Astrocyte (in vitro differentiated cells and primary cell): Measurements from ENCODE around the gene USP32. TPM values are rescaled to one million over a fixed set of nuclear protein-coding genes. Genes with fewer than 3 reads are reported as not detected.

Experiments
- DNase-seq: peaks from one replicate; pipeline ENCODE4 v3.0.0-alpha.2; 2010; ENCODE audit warnings: low read depth
- FAIRE-seq: peaks from 2 replicates; lab custom pipeline; 2011; peaks lifted over from hg19 to GRCh38; lab: Jason Lieb, UNC
- H2AFZ ChIP-seq: 2 replicates; pipeline ENCODE4 v1.6.0; 2012; ENCODE audit warnings: low read depth, low read length, inconsistent platforms
- H3K27ac ChIP-seq: 2 replicates; pipeline ENCODE4 v1.5.1; 2011; ENCODE audit warnings: low read depth, low read length, inconsistent platforms
- H3K27me3 ChIP-seq: 2 replicates; pipeline ENCODE4 v1.6.0; 2011; ENCODE audit warnings: low read length, inconsistent platforms; ENCODE audit not compliant: insufficient read depth
- H3K36me3 ChIP-seq: 2 replicates; pipeline ENCODE4 v1.5.1; 2011; ENCODE audit warnings: low read length, inconsistent platforms; ENCODE audit not compliant: insufficient read depth
- H3K4me1 ChIP-seq: 2 replicates; pipeline ENCODE4 v1.5.1; 2011; ENCODE audit warnings: low read length, inconsistent platforms; ENCODE audit not compliant: insufficient read depth
- H3K4me2 ChIP-seq: 2 replicates; pipeline ENCODE4 v1.6.0; 2012; ENCODE audit warnings: low read length, inconsistent platforms
- H3K4me3 ChIP-seq: 2 replicates; pipeline ENCODE4 v1.5.1; 2011; ENCODE audit warnings: low read depth, mild to moderate bottlenecking, low read length, inconsistent platforms; ENCODE audit not compliant: insufficient read depth
- H3K79me2 ChIP-seq: 2 replicates; pipeline ENCODE4 v1.6.0; 2012; ENCODE audit warnings: mild to moderate bottlenecking, low read length, inconsistent platforms; ENCODE audit not compliant: insufficient read depth
- H3K9ac ChIP-seq: 2 replicates; pipeline ENCODE4 v1.6.0; 2012; ENCODE audit warnings: mild to moderate bottlenecking, low read length, inconsistent platforms
- H3K9me3 ChIP-seq: 2 replicates; pipeline ENCODE4 v1.5.1; 2012; ENCODE audit warnings: low read depth, mild to moderate bottlenecking, low read length, inconsistent platforms; ENCODE audit not compliant: insufficient read depth
- H4K20me1 ChIP-seq: 2 replicates; pipeline ENCODE4 v1.6.0; 2012; ENCODE audit warnings: low read length, inconsistent platforms; ENCODE audit not compliant: insufficient read depth
- H3K27ac Mint-ChIP-seq: one replicate; pipeline ENCODE4 v1.8.0; 2021; ENCODE audit warnings: mild to moderate bottlenecking, mixed read lengths; ENCODE audit not compliant: unreplicated experiment
- H3K27me3 Mint-ChIP-seq: one replicate; pipeline ENCODE4 v1.8.0; 2021; ENCODE audit warnings: low read depth, mixed read lengths; ENCODE audit not compliant: unreplicated experiment
- H3K36me3 Mint-ChIP-seq: one replicate; pipeline ENCODE4 v1.8.0; 2021; ENCODE audit warnings: low read depth, mixed read lengths; ENCODE audit not compliant: unreplicated experiment
- H3K4me1 Mint-ChIP-seq: one replicate; pipeline ENCODE4 v1.8.0; 2021; ENCODE audit warnings: low read depth, mixed read lengths; ENCODE audit not compliant: unreplicated experiment
- H3K4me3 Mint-ChIP-seq: one replicate; pipeline ENCODE4 v1.8.0; 2021; ENCODE audit warnings: mild to moderate bottlenecking, moderate library complexity, mixed read lengths; ENCODE audit not compliant: unreplicated experiment
- H3K9me3 Mint-ChIP-seq: one replicate; pipeline ENCODE4 v1.8.0; 2021; ENCODE audit warnings: mild to moderate bottlenecking, mixed read lengths; ENCODE audit not compliant: unreplicated experiment
- EZH2 ChIP-seq: IDR thresholded peaks from 2 replicates; pipeline ENCODE4 v1.6.1; 2012; ENCODE audit warnings: mild to moderate bottlenecking, low read length, inconsistent platforms; ENCODE audit not compliant: insufficient read depth
- total RNA-seq: library from RNA; stranded (reverse); gene quantifications from 2 replicates; pipeline ENCODE4 v1.2.1, GENCODE V29; 2021
- TF ChIP-seq, protein P1 (sequence below): IDR thresholded peaks from 2 replicates; pipeline ENCODE4 v1.5.1; 2011; ENCODE audit warnings: low read depth, mild to moderate bottlenecking, inconsistent platforms, low read length, moderate library complexity; ENCODE audit not compliant: insufficient read depth

Gene USP32
- total RNA-seq, 1 donor from 2014 or later: 40.2 TPM

DNA sequence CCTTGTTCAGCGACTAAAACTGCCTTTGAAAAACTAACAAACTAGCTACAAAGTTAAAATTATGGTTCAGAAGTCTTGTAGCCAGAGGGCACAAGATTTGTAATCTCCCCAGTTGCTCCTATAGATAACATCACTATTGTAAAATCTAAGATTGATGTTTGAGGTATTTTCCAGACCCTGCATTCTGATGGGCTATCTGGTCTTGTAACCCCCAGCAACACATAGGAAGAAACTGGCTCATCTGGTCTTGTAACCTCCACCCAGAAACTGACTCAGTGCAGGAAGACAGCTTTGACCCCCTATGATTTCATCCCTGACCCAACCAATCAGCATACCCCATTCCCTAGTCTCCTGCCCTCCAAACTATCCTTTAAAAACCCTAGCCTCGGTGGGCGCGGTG is 18.1 kb upstream of the USP32 start:
- no peaks in the 10 kb centered on the region for H4K20me1 ChIP-seq
- H3K4me1 Mint-ChIP-seq: no peaks in the 10 kb centered on the region
- TF ChIP-seq EZH2: no peak
- TF ChIP-seq, protein P1, sequence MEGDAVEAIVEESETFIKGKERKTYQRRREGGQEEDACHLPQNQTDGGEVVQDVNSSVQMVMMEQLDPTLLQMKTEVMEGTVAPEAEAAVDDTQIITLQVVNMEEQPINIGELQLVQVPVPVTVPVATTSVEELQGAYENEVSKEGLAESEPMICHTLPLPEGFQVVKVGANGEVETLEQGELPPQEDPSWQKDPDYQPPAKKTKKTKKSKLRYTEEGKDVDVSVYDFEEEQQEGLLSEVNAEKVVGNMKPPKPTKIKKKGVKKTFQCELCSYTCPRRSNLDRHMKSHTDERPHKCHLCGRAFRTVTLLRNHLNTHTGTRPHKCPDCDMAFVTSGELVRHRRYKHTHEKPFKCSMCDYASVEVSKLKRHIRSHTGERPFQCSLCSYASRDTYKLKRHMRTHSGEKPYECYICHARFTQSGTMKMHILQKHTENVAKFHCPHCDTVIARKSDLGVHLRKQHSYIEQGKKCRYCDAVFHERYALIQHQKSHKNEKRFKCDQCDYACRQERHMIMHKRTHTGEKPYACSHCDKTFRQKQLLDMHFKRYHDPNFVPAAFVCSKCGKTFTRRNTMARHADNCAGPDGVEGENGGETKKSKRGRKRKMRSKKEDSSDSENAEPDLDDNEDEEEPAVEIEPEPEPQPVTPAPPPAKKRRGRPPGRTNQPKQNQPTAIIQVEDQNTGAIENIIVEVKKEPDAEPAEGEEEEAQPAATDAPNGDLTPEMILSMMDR: no peak

DNA sequence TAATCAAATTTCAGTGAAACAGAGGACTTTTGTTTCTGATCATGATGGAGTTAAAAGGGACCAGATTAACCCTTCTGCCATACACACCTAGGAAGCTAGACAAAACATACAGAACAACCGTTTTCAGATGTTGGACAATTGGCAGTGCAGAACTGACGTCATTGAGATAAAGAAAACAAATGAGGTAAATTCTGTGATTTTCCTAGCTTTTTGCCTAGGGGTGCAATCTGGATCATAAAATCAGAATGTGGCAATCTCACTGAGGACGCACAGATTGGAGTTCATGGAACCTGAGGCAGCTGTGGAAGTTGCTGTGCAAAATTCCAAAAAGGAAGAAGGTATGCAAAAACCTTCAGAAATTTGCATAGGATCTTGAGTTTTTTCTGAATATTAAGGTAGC is 15.0 kb upstream of the USP32 start:
- peaks cover 4% of the 10 kb centered on the region for H3K9me3 Mint-ChIP-seq
- H3K27ac Mint-ChIP-seq: no peak overlapping the region
- H3K27me3 ChIP-seq: no peaks in the 10 kb centered on the region
- no peak overlapping the region for H3K4me2 ChIP-seq
- no peaks in the 10 kb centered on the region for H3K36me3 ChIP-seq
- no peaks in the 10 kb centered on the region for H3K4me1 ChIP-seq
- H3K27me3 Mint-ChIP-seq: no peaks in the 10 kb centered on the region
- H3K79me2 ChIP-seq: no peaks in the 10 kb centered on the region
- H3K4me1 Mint-ChIP-seq: no peaks in the 10 kb centered on the region
- DNase-seq: no peak
- no peak overlapping the region for H3K4me3 Mint-ChIP-seq
- no peak for TF ChIP-seq EZH2
- TF ChIP-seq, protein P1: no peak
- no peak overlapping the region for H3K4me3 ChIP-seq
- H2AFZ ChIP-seq: no peak overlapping the region
- FAIRE-seq: no peak
- H3K36me3 Mint-ChIP-seq: no peaks in the 10 kb centered on the region
- no peak overlapping the region for H3K9ac ChIP-seq
- no peaks in the 10 kb centered on the region for H4K20me1 ChIP-seq
- no peak overlapping the region for H3K27ac ChIP-seq
- H3K9me3 ChIP-seq: no peaks in the 10 kb centered on the region

More for the DNA sequence above, 18.1 kb upstream of the USP32 start:
- H3K9me3 Mint-ChIP-seq: peaks cover 4% of the 10 kb centered on the region
- DNase-seq: no peak
- H3K27ac Mint-ChIP-seq: no peak overlapping the region
- Histone ChIP-seq H3K79me2 (no peaks in the 10 kb centered on the region), H3K27me3 (no peaks in the 10 kb centered on the region), H2AFZ (no peak overlapping the region), H3K4me2 (no peak overlapping the region), H3K36me3 (no peaks in the 10 kb centered on the region), H3K4me1 (no peaks in the 10 kb centered on the region), H3K4me3 (no peak overlapping the region), H3K27ac (no peak overlapping the region), H3K9me3 (no peaks in the 10 kb centered on the region), H3K9ac (no peak overlapping the region)
- H3K27me3 Mint-ChIP-seq: no peaks in the 10 kb centered on the region
- no peaks in the 10 kb centered on the region for H3K36me3 Mint-ChIP-seq
- no peak for FAIRE-seq
- no peak overlapping the region for H3K4me3 Mint-ChIP-seq

DNA sequence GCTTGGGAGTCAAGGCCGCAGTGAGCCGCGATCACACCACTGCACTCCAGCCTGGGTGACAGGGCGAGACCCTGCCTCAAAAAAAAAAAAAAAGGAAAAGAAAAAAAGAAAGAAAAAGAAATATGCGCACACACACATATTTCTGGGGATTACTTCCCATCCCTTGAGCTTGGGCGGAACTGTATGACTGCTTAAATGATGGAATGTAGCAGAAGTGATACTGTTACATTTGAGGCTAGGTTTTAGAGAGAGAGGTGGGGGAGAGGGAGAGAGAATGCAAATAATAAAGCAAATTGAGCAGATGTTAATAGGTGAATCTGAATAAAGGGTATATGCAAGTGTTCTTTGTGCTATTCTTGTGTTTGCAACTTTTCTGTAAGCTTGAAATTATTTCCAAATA is 12.0 kb upstream of the USP32 start:
- Histone ChIP-seq H3K79me2 (no peaks in the 10 kb centered on the region), H3K9ac (no peak overlapping the region), H3K27ac (no peak overlapping the region), H4K20me1 (no peaks in the 10 kb centered on the region), H3K4me1 (no peaks in the 10 kb centered on the region), H3K27me3 (no peaks in the 10 kb centered on the region), H3K9me3 (no peaks in the 10 kb centered on the region), H2AFZ (no peak overlapping the region), H3K4me2 (no peak overlapping the region), H3K36me3 (no peaks in the 10 kb centered on the region), H3K4me3 (no peak overlapping the region)
- no peaks in the 10 kb centered on the region for H3K36me3 Mint-ChIP-seq
- TF ChIP-seq, protein P1: no peak
- no peak for TF ChIP-seq EZH2
- DNase-seq (no peak), FAIRE-seq (no peak)
- H3K9me3 Mint-ChIP-seq: no peaks in the 10 kb centered on the region
- no peaks in the 10 kb centered on the region for H3K4me1 Mint-ChIP-seq
- H3K4me3 Mint-ChIP-seq: no peak overlapping the region
- H3K27me3 Mint-ChIP-seq: no peaks in the 10 kb centered on the region
- H3K27ac Mint-ChIP-seq: no peak overlapping the region
